ENCODE results near the gene RNF207. TPM values are rescaled to one million over a fixed set of nuclear protein-coding genes. Genes with fewer than 3 reads are reported as not detected.

Gene RNF207
- total RNA-seq, 1 experiment from 2014 or later = 4.9 TPM

GRCh38 chr1:6269296-6269695, 63.4 kb downstream of the RNF207 start:
- no peak overlapping the region for H4K8ac ChIP-seq (replicated peaks; ENCODE audit: insufficient read length, low read depth, low read length)
- Mint-ChIP-seq H3K4me3 (no peak overlapping the region), H3K36me3 (ENCODE audit: insufficient read depth in 1 of 3, low read depth in 3 of 3) (peaks cover 0 to 2% (median 0%) of the 10 kb centered on the region in 3 experiments; a peak in 1 of 7 replicates), H3K27me3 (ENCODE audit: low read depth) (no peaks in the 10 kb centered on the region; the same call in 1 of the 2 replicates), H3K27ac (no peak overlapping the region), H3K4me1 (peaks cover 14 to 21% of the 10 kb centered on the region in 2 experiments), H3K9me3 (no peaks in the 10 kb centered on the region)
- H2BK15ac ChIP-seq (ENCODE audit: low read depth, low read length) = no peak overlapping the region
- H3K23me2 ChIP-seq (ENCODE audit: insufficient read length, low read depth, low read length, poor library complexity, severe bottlenecking) = no peaks in the 10 kb centered on the region
- H2AK5ac ChIP-seq (ENCODE audit: insufficient read length, low read length) = no peak overlapping the region
- H2BK5ac ChIP-seq (ENCODE audit: insufficient read length, low read length) = no peak overlapping the region
- no peak overlapping the region for H3T11ph ChIP-seq (ENCODE audit: low read length)
- no peak overlapping the region for H3K27ac ChIP-seq (ENCODE audit: insufficient read length, low read depth, low read length)
- no peak for DNase-seq
- H2BK20ac ChIP-seq (ENCODE audit: low read depth, low read length, poor library complexity, severe bottlenecking) = no peak overlapping the region
- 0 out of 2 replicates have a peak, but pooled peaks cover 4% of the 10 kb centered on the region for H3K4me1 ChIP-seq (ENCODE audit: insufficient read depth, low read length)
- TF ChIP-seq CTCF (conservative IDR thresholded peaks at IDR 0.05) = no peak
- no peaks in the 10 kb centered on the region for H4K20me1 ChIP-seq (ENCODE audit: control insufficient read depth, insufficient read depth, insufficient read length)
- no peak overlapping the region for H3K18ac ChIP-seq (ENCODE audit: insufficient read length, low read depth, low read length)
- no peak overlapping the region for H4K91ac ChIP-seq (ENCODE audit: insufficient read length, low read depth, low read length)
- no peaks in the 10 kb centered on the region for H3K79me2 ChIP-seq (ENCODE audit: insufficient read depth, low read length)
- H4K5ac ChIP-seq (ENCODE audit: insufficient read length, low read depth, low read length) = no peak overlapping the region
- no peak overlapping the region for H3K9ac ChIP-seq (ENCODE audit: extremely low read depth, insufficient read length, low read length)
- no CpG with 5 or more reads among the region's 14 CpGs for WGBS (ENCODE audit: extremely low coverage, insufficient read length, low lambda C conversion rate)
- H2BK12ac ChIP-seq (ENCODE audit: insufficient read length, low read depth, low read length) = no peak overlapping the region
- no peaks in the 10 kb centered on the region for H3K79me1 ChIP-seq (ENCODE audit: insufficient read depth, low read depth, low read length, poor library complexity, severe bottlenecking)
- H3K56ac ChIP-seq (ENCODE audit: insufficient read length, low read depth, low read length) = no peak overlapping the region
- no peak overlapping the region for H2BK120ac ChIP-seq (ENCODE audit: low read depth, low read length, poor library complexity, severe bottlenecking)
- H3K23ac ChIP-seq (ENCODE audit: insufficient read length, low read depth, low read length) = no peak overlapping the region
- H3K4ac ChIP-seq (ENCODE audit: low read depth, low read length) = no peak overlapping the region
- H3K9me3 ChIP-seq (ENCODE audit: control insufficient read depth, low read depth, low read length) = no peaks in the 10 kb centered on the region
- H3K27me3 ChIP-seq (ENCODE audit: insufficient read depth, low read length) = no peaks in the 10 kb centered on the region
- no peak overlapping the region for H3K4me2 ChIP-seq (ENCODE audit: insufficient read depth, insufficient read length, low read length)
- H3K14ac ChIP-seq (ENCODE audit: insufficient read depth, low read length) = no peak overlapping the region; the same call in 1 of the 2 replicates
- H2AFZ ChIP-seq (ENCODE audit: low read length) = no peak overlapping the region
